SJCRH30 (cell line): ENCODE data around the gene RFTN1. TPM values are rescaled to one million over a fixed set of nuclear protein-coding genes. Genes with fewer than 3 reads are reported as not detected.

ENCODE experiments used
- DNase-seq, 2 experiments: peaks; one replicate each; pipeline ENCODE4 v3.0.0-alpha.2; 2015 to 2020
- H3K27ac ChIP-seq: fragments of 250-450 bp; sonication (Bioruptor Pico); 2 replicates; pipeline ENCODE4 v1.5.1; 2020; ENCODE audit warnings: mild to moderate bottlenecking, moderate library complexity
- H3K27me3 ChIP-seq: fragments of 250-450 bp; sonication (Bioruptor Pico); 2 replicates; pipeline ENCODE4 v1.5.1; 2020; ENCODE audit warnings: mild to moderate bottlenecking, moderate library complexity
- H3K36me3 ChIP-seq: fragments of 250-450 bp; sonication (Bioruptor Pico); 2 replicates; pipeline ENCODE4 v1.5.1; 2020; ENCODE audit warnings: mild to moderate bottlenecking, moderate library complexity
- H3K4me1 ChIP-seq: fragments of 250-450 bp; sonication (Bioruptor Pico); 2 replicates; pipeline ENCODE4 v1.5.1; 2020; ENCODE audit warnings: mild to moderate bottlenecking, moderate library complexity
- H3K4me3 ChIP-seq: fragments of 250-450 bp; sonication (Bioruptor Pico); 2 replicates; pipeline ENCODE4 v1.5.1; 2020; ENCODE audit warnings: mild to moderate bottlenecking, moderate library complexity
- H3K9me3 ChIP-seq: fragments of 250-450 bp; sonication (Bioruptor Pico); replicated peaks from 2 replicates; pipeline ENCODE4 v1.5.1; 2020; ENCODE audit warnings: mild to moderate bottlenecking, moderate library complexity
- total RNA-seq: library from RNA; depleted of rRNA; stranded (reverse); fragments of >200 nt; shearing (Covaris generic); gene quantifications from 2 replicates; pipeline ENCODE4 v1.2.3, GENCODE V29; 2014

Gene RFTN1
- total RNA-seq, 1 experiment from 2014 or later, result 20.1 TPM

DNA sequence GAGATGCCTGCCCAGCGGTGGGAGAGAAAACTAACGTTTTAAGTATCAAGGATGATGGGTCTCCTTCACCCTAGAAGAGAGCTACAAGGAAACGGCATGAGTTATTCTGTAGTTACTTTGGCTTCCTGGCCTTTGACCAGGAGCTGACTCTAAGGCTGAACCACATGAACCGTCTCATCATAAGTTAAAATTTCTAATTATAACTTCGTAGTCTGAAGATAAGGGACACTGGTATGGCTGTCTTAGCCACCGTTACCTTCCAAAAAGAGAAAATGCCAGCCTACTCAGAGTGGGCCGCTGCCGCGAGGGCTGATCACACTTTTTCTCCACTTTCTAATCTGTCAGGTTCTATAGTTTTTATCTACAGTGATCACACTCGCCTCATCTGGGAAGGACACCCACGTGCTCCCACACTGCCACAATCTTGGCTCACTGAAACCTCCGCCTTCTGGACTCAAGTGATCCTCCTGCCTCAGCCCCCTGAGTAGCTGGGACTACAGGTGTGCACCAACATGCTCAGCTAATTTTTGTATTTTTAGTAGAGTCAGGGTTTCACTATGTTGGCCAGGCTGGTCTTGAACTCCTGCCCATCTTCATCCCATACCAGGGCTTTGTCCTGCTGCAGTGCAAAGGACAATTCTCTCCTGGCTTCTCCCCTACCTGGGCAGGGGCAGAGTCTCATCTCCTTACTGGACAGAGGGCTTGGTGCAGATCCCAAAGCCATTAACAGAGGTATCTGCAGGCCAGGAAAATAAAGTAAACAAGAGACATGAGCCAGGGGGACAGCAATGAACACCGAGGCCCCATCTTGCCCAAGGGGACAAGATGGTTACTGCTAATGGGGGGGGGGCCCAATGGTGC, 73.4 kb downstream of the RFTN1 start:
- H3K36me3 ChIP-seq, result no peaks in the 10 kb centered on the region
- DNase-seq, result no peak
- H3K9me3 ChIP-seq, result no peaks in the 10 kb centered on the region
- H3K4me1 ChIP-seq, result peaks cover 9% of the 10 kb centered on the region; the same call in 1 of the 2 replicates
- H3K27ac ChIP-seq, result no peak overlapping the region
- H3K27me3 ChIP-seq, result no peaks in the 10 kb centered on the region
- H3K4me3 ChIP-seq, result no peak overlapping the region

- H3K36me3 ChIP-seq, result no peaks in the 10 kb centered on the region
- no peak for DNase-seq
Measured at GRCh38 chr3:16439163-16439847, 74.2 kb downstream of the RFTN1 start.

GRCh38 chr3:16437640-16438039, 75.9 kb downstream of the RFTN1 start:
- no peaks in the 10 kb centered on the region for H3K36me3 ChIP-seq
- H3K27me3 ChIP-seq, result no peaks in the 10 kb centered on the region
- peaks cover 9% of the 10 kb centered on the region; the same call in 1 of the 2 replicates for H3K4me1 ChIP-seq
- no peak overlapping the region for H3K27ac ChIP-seq
- peak; percentile 31 to 49 for DNase-seq
- H3K9me3 ChIP-seq, result no peaks in the 10 kb centered on the region
- no peak overlapping the region for H3K4me3 ChIP-seq

More at GRCh38 chr3:16439163-16439847, 74.2 kb downstream of the RFTN1 start:
- H3K27ac ChIP-seq, result no peak overlapping the region
- H3K27me3 ChIP-seq, result no peaks in the 10 kb centered on the region
- peaks cover 9% of the 10 kb centered on the region; the same call in 1 of the 2 replicates for H3K4me1 ChIP-seq
- no peak overlapping the region for H3K4me3 ChIP-seq
- no peaks in the 10 kb centered on the region for H3K9me3 ChIP-seq

DNA sequence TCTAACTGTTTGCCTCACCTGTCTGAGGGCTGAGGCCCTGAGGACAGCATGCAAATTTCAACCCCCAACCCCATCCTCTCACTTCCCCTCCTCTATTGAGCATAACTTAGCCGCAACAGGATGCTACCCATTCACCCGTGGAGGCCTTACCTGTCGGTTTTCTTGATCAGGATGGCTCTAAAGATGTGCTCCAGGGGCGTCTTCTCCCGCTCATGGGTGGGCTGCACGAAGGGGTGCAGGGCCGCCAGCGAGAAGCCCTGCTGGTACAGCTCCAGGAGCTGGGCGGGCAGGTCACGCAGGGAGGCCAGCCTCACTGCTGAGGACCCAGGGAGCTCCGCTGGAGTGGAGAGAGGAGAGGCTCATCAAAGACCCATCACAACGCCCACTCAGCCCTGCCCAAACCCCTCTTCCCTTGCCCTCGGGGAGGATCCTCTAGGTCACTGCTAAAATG, 79.8 kb downstream of the RFTN1 start:
- no peaks in the 10 kb centered on the region for H3K27me3 ChIP-seq
- no peak for DNase-seq

GRCh38 chr3:16432714-16433113, 80.8 kb downstream of the RFTN1 start:
- Histone ChIP-seq H3K4me3 (no peak overlapping the region), H3K9me3 (no peaks in the 10 kb centered on the region), H3K27me3 (no peaks in the 10 kb centered on the region), H3K27ac (no peak overlapping the region), H3K36me3 (no peaks in the 10 kb centered on the region; the same call in 1 of the 2 replicates), H3K4me1 (0 out of 2 replicates have a peak, but pooled peaks cover 2% of the 10 kb centered on the region)
- DNase-seq, result no peak

More for the DNA sequence above, 79.8 kb downstream of the RFTN1 start:
- H3K36me3 ChIP-seq, result no peaks in the 10 kb centered on the region; the same call in 1 of the 2 replicates
- H3K9me3 ChIP-seq, result no peaks in the 10 kb centered on the region
- no peak overlapping the region for H3K27ac ChIP-seq
- H3K4me3 ChIP-seq, result no peak overlapping the region
- H3K4me1 ChIP-seq, result peaks cover 2% of the 10 kb centered on the region; the same call in 1 of the 2 replicates

- Histone ChIP-seq H3K36me3 (no peaks in the 10 kb centered on the region; the same call in 1 of the 2 replicates), H3K27ac (no peak overlapping the region), H3K27me3 (no peaks in the 10 kb centered on the region), H3K4me3 (no peak overlapping the region), H3K4me1 (no peaks in the 10 kb centered on the region), H3K9me3 (no peaks in the 10 kb centered on the region)
- DNase-seq, result no peak
Measured at GRCh38 chr3:16430717-16431630, 82.5 kb downstream of the RFTN1 start.

DNA sequence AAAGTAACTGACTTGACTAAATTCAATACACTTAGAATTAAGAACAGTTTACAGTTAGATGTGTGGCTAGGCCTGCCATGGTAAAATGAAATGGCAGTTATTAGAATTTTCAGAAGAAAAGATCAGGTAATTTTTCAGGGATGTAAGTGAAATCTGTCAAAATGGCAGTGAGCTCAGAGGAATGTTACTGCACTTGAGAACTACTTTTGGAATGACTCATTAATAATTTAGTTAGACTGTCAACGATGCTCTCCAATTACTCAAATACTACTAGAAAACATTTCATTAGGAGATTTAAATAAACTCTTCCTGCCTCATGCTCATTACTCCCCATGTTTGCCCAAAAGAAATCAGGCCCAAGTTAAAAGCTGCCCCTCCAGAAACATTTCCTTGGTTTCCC, 84.4 kb downstream of the RFTN1 start:
- H3K36me3 ChIP-seq, result no peaks in the 10 kb centered on the region; the same call in 1 of the 2 replicates
- H3K27me3 ChIP-seq, result no peaks in the 10 kb centered on the region
- no peaks in the 10 kb centered on the region for H3K9me3 ChIP-seq
- no peak overlapping the region for H3K27ac ChIP-seq
- DNase-seq, result no peak
- H3K4me1 ChIP-seq, result no peaks in the 10 kb centered on the region
- no peak overlapping the region for H3K4me3 ChIP-seq

GRCh38 chr3:16428612-16429011, 84.9 kb downstream of the RFTN1 start:
- no peaks in the 10 kb centered on the region for H3K27me3 ChIP-seq
- H3K36me3 ChIP-seq, result no peaks in the 10 kb centered on the region; the same call in 1 of the 2 replicates
- no peaks in the 10 kb centered on the region for H3K4me1 ChIP-seq
- H3K4me3 ChIP-seq, result no peak overlapping the region
- H3K9me3 ChIP-seq, result no peaks in the 10 kb centered on the region
- no peak for DNase-seq
- no peak overlapping the region for H3K27ac ChIP-seq

- H3K4me1 ChIP-seq, result no peaks in the 10 kb centered on the region
- no peaks in the 10 kb centered on the region; the same call in 1 of the 2 replicates for H3K36me3 ChIP-seq
- DNase-seq, result no peak
- H3K9me3 ChIP-seq, result no peaks in the 10 kb centered on the region
- no peak overlapping the region for H3K4me3 ChIP-seq
- H3K27me3 ChIP-seq, result no peaks in the 10 kb centered on the region
- no peak overlapping the region for H3K27ac ChIP-seq
Measured at GRCh38 chr3:16427103-16427965, 86.2 kb downstream of the RFTN1 start.

GRCh38 chr3:16426665-16427064, 86.8 kb downstream of the RFTN1 start:
- no peak overlapping the region for H3K27ac ChIP-seq
- H3K27me3 ChIP-seq, result no peaks in the 10 kb centered on the region
- DNase-seq, result no peak
- H3K4me3 ChIP-seq, result no peak overlapping the region
- no peaks in the 10 kb centered on the region for H3K4me1 ChIP-seq
- H3K9me3 ChIP-seq, result no peaks in the 10 kb centered on the region
- H3K36me3 ChIP-seq, result no peaks in the 10 kb centered on the region; the same call in 1 of the 2 replicates

DNA sequence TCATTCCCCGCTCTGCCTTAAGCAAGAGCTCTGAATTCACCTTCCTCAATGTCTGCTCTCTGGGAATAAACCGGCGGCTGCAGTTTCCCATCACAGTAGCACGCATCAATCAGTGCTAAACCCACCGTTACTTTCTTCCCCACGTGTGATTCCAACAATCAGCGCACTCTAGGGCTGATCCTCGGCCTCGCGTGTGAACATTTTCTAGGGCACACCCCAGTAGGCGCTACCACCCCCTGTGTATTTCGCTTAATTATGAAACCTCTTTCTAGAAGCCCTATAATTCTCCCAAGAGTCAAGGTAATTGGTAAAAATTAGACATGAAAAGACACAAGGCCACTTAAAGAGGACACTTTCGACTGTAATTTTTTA, 87.5 kb downstream of the RFTN1 start:
- H3K4me1 ChIP-seq, result no peaks in the 10 kb centered on the region
- no peaks in the 10 kb centered on the region for H3K36me3 ChIP-seq

DNA sequence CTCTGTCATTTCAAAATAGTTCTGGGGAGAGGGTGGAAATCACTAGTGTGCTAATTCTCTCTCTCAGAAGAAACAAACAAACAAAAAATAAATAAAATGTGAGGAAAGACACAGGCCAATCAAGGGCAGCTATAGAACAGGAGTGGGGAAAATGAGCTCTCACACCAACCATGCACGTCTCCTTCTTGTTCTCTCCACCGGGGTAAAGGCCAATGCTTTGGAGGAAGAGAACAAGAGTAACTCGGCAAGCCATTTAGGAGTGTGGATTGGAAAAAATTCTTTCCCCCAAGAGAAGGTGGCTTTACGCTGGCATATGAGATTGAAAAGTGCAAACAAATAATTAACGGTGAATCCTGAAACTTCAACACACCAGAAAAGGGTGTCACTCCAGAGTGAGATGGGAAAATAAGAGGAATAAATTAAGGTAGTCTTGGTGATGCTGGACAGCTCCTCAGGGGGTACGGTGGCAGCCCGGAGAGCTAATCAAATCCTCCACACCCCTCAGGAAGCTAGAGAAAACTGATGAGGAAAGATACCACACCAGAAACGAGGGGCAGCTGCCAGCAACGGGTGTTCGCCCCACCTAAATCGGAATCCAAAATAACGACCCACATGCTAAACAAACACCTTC, 88.0 kb downstream of the RFTN1 start:
- no peak for DNase-seq
- Histone ChIP-seq H3K9me3 (no peaks in the 10 kb centered on the region), H3K27ac (no peak overlapping the region), H3K27me3 (no peaks in the 10 kb centered on the region), H3K36me3 (no peaks in the 10 kb centered on the region), H3K4me3 (no peak overlapping the region), H3K4me1 (no peaks in the 10 kb centered on the region)

More for the DNA sequence above, 87.5 kb downstream of the RFTN1 start:
- Histone ChIP-seq H3K9me3 (no peaks in the 10 kb centered on the region), H3K4me3 (no peak overlapping the region), H3K27ac (no peak overlapping the region), H3K27me3 (no peaks in the 10 kb centered on the region)
- DNase-seq, result no peak

DNA sequence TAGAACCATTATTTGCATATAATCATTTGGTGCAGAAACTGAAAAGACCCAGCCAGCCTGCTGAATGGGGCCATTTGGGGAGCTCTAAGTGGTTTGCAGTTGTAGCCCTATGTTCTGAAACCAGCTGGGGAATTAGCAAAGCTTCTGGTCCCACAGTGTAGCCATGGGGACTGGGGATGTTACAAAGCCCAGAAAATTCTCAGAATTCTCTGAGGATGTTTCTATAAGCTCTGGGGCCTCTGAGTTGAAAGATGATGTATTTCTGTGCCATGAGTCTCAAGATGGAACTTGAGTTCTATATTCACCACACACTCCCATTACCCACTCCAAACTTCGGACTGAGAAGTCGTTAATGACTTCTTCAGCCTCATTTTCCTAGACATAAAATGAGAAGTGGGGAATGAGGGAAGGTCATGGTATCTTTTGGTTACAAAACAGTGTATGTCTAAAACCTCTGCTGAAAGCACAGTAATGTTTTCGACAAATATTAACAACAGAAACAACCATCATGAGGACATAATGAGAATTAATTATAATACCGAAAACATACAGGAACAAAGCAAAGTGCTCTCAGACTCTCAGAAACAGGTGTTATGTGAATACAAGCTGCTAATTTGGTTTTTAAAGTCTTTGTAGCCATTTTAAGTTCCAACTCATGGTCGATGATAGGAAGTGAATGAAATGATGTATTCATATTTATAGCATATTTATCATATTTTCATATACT, 89.4 kb downstream of the RFTN1 start:
- H3K36me3 ChIP-seq, result no peaks in the 10 kb centered on the region
- DNase-seq, result no peak
- H3K9me3 ChIP-seq, result no peaks in the 10 kb centered on the region
- no peak overlapping the region for H3K4me3 ChIP-seq
- H3K27me3 ChIP-seq, result no peaks in the 10 kb centered on the region
- H3K4me1 ChIP-seq, result no peaks in the 10 kb centered on the region
- no peak overlapping the region for H3K27ac ChIP-seq
